WERI-Rb-1 (cell line): ENCODE results near the gene GABRG3.
"Not testable (repeated sequence)": the region's sequence is repeated elsewhere in the genome, so short reads cannot be mapped to it uniquely, and the experiment has no call there.

ENCODE experiments used
- DNase-seq: peaks from one replicate; pipeline ENCODE4 v3.0.0-alpha.2; 2020
- H3K27ac ChIP-seq: fragments of 250-450 bp; sonication (Bioruptor Pico); 2 replicates; pipeline ENCODE4 v1.5.1; 2020; ENCODE audit warnings: mild to moderate bottlenecking, moderate library complexity
- H3K27me3 ChIP-seq: fragments of 250-450 bp; sonication (Bioruptor Pico); 2 replicates; pipeline ENCODE4 v1.5.1; 2021; ENCODE audit warnings: mild to moderate bottlenecking, low read depth, moderate library complexity; ENCODE audit not compliant: insufficient read depth, severe bottlenecking
- H3K36me3 ChIP-seq: fragments of 250-450 bp; sonication (Bioruptor Pico); 2 replicates; pipeline ENCODE4 v1.5.1; 2020; ENCODE audit warnings: mild to moderate bottlenecking, moderate library complexity
- H3K4me3 ChIP-seq: 2 replicates; pipeline ENCODE4 v1.5.1; 2011; ENCODE audit warnings: low read depth, mild to moderate bottlenecking, control low read depth, low read length
- H3K9me3 ChIP-seq: fragments of 250-450 bp; sonication (Bioruptor Pico); 2 replicates; pipeline ENCODE4 v1.5.1; 2021; ENCODE audit warnings: mild to moderate bottlenecking, moderate library complexity; ENCODE audit not compliant: severe bottlenecking
- CTCF ChIP-seq: IDR thresholded peaks from 2 replicates; pipeline ENCODE4 v1.5.1; 2011; ENCODE audit warnings: low read depth, mild to moderate bottlenecking, control low read depth, inconsistent platforms, low read length

GABRG3 gene

GRCh38 chr15:27358751-27359434 is 387.9 kb downstream of the GABRG3 start:
- H3K27ac ChIP-seq = no peak overlapping the region
- DNase-seq = peak; percentile 58
- no peaks in the 10 kb centered on the region for H3K9me3 ChIP-seq
- H3K36me3 ChIP-seq = no peaks in the 10 kb centered on the region
- TF ChIP-seq CTCF = peak; percentile 94
- no peaks in the 10 kb centered on the region for H3K27me3 ChIP-seq
- H3K4me3 ChIP-seq = no peak overlapping the region

DNA sequence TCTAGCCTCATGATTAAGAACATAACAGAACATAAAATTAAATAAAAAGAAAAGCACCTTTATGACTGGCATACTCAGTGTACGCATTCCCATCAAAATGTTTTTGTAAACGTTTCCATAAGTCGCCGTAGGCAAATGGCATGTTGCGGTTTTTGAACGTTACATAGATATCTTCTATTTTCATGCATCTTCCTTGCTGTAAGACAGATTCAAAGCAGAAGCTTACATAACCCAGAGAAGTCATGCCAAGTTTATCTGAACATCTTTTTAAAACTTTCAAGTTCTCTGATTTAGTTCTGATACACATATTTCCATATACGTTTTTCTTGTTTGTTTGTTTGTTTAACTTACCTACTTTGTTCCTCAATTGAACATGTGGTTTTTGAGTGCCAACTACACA is 388.6 kb downstream of the GABRG3 start:
- H3K27me3 ChIP-seq = no peaks in the 10 kb centered on the region
- H3K4me3 ChIP-seq = no peak overlapping the region
- H3K9me3 ChIP-seq = no peaks in the 10 kb centered on the region
- H3K36me3 ChIP-seq = no peaks in the 10 kb centered on the region
- no peak overlapping the region for H3K27ac ChIP-seq
- TF ChIP-seq CTCF = no peak
- DNase-seq = no peak

DNA sequence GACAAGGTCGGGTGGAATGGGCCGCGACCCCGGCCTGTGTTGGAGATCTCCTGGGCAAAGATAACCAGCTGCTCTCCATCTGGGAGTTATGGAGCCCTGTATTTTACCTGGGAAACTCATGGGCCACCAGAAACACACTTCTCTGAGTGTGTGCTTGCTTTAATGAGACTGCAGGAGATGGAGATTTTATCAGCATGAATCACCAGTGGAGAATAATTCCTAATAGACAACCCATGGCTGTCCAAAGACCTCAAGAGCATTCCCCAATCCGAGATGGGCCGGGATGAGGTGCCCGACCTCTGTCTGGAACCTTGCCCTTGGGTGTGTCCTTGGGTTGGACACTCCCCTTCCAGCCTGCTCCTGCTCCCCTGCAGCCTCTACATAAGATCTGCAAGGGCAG is 389.3 kb downstream of the GABRG3 start:
- Histone ChIP-seq H3K4me3 (no peak overlapping the region), H3K9me3 (no peaks in the 10 kb centered on the region), H3K27ac (no peak overlapping the region), H3K36me3 (no peaks in the 10 kb centered on the region), H3K27me3 (no peaks in the 10 kb centered on the region)
- no peak for DNase-seq
- TF ChIP-seq CTCF = no peak

GRCh38 chr15:27361438-27361837 is 390.5 kb downstream of the GABRG3 start:
- Histone ChIP-seq H3K36me3 (no peaks in the 10 kb centered on the region), H3K27ac (no peak overlapping the region), H3K27me3 (no peaks in the 10 kb centered on the region), H3K4me3 (no peak overlapping the region), H3K9me3 (no peaks in the 10 kb centered on the region)
- DNase-seq = no peak
- TF ChIP-seq CTCF = no peak

DNA sequence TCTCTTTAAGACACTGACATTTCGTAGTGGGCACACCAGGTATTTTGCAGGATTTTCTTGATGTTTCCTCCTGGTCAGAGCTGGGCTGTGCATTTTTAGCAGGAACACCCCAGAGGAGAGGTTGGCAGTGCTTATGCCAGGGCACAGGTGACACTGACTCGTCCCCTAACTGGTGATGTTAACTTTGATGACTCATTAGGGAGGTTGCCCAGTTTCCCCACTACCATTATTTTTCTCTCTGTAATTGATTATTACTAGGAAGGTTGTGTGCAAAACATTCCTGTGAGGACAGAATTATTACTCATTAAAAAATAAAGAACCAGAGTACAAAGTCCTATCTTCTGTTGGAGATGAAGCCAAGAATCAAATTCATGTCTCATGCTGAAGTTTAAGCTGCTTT is 394.5 kb downstream of the GABRG3 start:
- H3K4me3 ChIP-seq = no peak overlapping the region
- no peaks in the 10 kb centered on the region for H3K36me3 ChIP-seq
- H3K27ac ChIP-seq = no peak overlapping the region
- no peak for TF ChIP-seq CTCF
- no peak for DNase-seq
- H3K27me3 ChIP-seq = no peaks in the 10 kb centered on the region
- H3K9me3 ChIP-seq = no peaks in the 10 kb centered on the region

- not testable (repeated sequence) for H3K36me3 ChIP-seq, DNase-seq, H3K27me3 ChIP-seq, H3K27ac ChIP-seq, H3K9me3 ChIP-seq, H3K4me3 ChIP-seq
These were observed 406.4 kb downstream of the GABRG3 start for GRCh38 chr15:27377391-27377790.
